ENCODE data around the gene SPTSSA.

DNA sequence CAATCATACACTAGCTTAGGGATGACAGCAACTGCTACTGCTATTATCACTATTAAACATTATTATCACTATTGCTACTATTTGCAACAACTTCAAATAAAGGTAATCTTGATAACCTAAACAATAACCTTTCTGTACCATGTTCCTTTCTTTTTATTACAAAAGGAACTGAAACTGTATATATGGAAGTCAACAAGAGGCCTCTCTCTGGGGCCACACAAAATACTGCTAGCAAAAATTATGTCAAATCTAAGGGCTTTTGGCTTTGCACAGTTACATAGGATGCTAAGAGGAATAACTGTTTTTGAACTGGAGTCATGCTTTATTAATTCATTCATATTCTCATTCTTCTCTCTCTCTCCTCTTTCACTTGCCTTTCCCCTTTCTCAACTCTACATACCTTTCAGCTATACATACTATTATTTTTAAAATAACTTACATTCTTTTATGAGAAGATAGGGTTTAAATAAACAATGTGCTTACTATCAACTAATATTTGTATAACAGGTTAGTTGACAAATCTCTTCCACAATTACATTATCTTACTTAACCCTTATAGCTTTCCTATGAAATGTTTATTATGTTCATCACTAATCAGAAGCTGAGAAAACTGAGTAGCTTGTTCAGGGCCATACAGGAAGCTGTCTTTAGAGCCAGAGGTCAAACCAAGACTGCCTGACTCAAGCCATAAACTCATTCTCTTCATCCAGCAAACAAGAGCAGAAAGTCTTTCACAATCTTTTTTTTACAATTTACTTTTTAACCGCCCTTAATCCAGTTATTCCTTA, 25.7 kb downstream of the SPTSSA start:
- TF ChIP-seq, protein P1, sequence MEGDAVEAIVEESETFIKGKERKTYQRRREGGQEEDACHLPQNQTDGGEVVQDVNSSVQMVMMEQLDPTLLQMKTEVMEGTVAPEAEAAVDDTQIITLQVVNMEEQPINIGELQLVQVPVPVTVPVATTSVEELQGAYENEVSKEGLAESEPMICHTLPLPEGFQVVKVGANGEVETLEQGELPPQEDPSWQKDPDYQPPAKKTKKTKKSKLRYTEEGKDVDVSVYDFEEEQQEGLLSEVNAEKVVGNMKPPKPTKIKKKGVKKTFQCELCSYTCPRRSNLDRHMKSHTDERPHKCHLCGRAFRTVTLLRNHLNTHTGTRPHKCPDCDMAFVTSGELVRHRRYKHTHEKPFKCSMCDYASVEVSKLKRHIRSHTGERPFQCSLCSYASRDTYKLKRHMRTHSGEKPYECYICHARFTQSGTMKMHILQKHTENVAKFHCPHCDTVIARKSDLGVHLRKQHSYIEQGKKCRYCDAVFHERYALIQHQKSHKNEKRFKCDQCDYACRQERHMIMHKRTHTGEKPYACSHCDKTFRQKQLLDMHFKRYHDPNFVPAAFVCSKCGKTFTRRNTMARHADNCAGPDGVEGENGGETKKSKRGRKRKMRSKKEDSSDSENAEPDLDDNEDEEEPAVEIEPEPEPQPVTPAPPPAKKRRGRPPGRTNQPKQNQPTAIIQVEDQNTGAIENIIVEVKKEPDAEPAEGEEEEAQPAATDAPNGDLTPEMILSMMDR (IDR thresholded peaks at IDR 0.05): no peak
- no peak for TF ChIP-seq POLR2AphosphoS5 (IDR thresholded peaks at IDR 0.05)
